Mesenchymal stem cell (in vitro differentiated cells and primary cell): ENCODE measurements around the gene NLGN1.

Experiments
- DNase-seq: peaks from one replicate; pipeline ENCODE4 v3.0.0-alpha.2; 2013
- H2AFZ ChIP-seq: one replicate; pipeline ENCODE4 v1.6.1; 2013; ENCODE audit warnings: low read depth, mild to moderate bottlenecking, control low read depth, inconsistent platforms, low read length, moderate library complexity
- H2AK5ac ChIP-seq: 2 replicates; pipeline ENCODE4 v1.6.1; 2013; ENCODE audit warnings: low read length, moderate library complexity, mild to moderate bottlenecking, inconsistent platforms; ENCODE audit not compliant: severe bottlenecking
- H2BK120ac ChIP-seq: one replicate; pipeline ENCODE4 v1.6.1; 2013; ENCODE audit warnings: low read depth, mild to moderate bottlenecking, inconsistent platforms, low read length, moderate library complexity
- H2BK12ac ChIP-seq, 2 experiments: one replicate each; pipeline ENCODE4 v1.6.1; 2013; ENCODE audit warnings: inconsistent platforms in 2 of 2, low read length in 2 of 2, mild to moderate bottlenecking in 2 of 2, moderate library complexity in 2 of 2, control low read depth in 1 of 2
- H2BK15ac ChIP-seq: one replicate; pipeline ENCODE4 v1.6.1; 2013; ENCODE audit warnings: mild to moderate bottlenecking, low read depth, inconsistent platforms; ENCODE audit not compliant: poor library complexity, severe bottlenecking
- H2BK5ac ChIP-seq: 2 replicates; pipeline ENCODE4 v1.6.1; 2013; ENCODE audit warnings: low read depth, mild to moderate bottlenecking, low read length, control low read depth, inconsistent platforms; ENCODE audit not compliant: poor library complexity, severe bottlenecking
- H3K14ac ChIP-seq, 2 experiments: one replicate each; pipeline ENCODE4 v1.6.1; 2013; ENCODE audit warnings: inconsistent platforms in 2 of 2, low read length in 2 of 2, control low read depth in 1 of 2, mild to moderate bottlenecking in 1 of 2, moderate library complexity in 1 of 2
- H3K18ac ChIP-seq, 2 experiments: one replicate each; pipeline ENCODE4 v1.6.1; 2013; ENCODE audit warnings: inconsistent platforms in 2 of 2, low read length in 2 of 2, control low read depth in 1 of 2, low read depth in 1 of 2, mild to moderate bottlenecking in 1 of 2
- H3K23ac ChIP-seq, 2 experiments: one replicate each; pipeline ENCODE4 v1.6.1; 2013; ENCODE audit warnings: inconsistent platforms in 2 of 2, low read length in 2 of 2, mild to moderate bottlenecking in 2 of 2, moderate library complexity in 2 of 2, control low read depth in 1 of 2
- H3K27ac ChIP-seq: 2 replicates; pipeline ENCODE4 v1.5.1; 2013; ENCODE audit warnings: mild to moderate bottlenecking, moderate library complexity, low read length, control low read depth, inconsistent platforms; ENCODE audit not compliant: poor library complexity, severe bottlenecking
- H3K27me3 ChIP-seq, 2 experiments: 2 replicates each; pipeline versions ENCODE4 v1.6.1 to v1.7.0; 2013; ENCODE audit warnings: low read length in 2 of 2, mild to moderate bottlenecking in 2 of 2, moderate library complexity in 2 of 2, control low read depth in 1 of 2, inconsistent platforms in 1 of 2; ENCODE audit not compliant: control insufficient read depth in 1 of 2, insufficient read depth in 1 of 2
- H3K36me3 ChIP-seq, 2 experiments: 2 replicates each; pipeline versions ENCODE4 v1.6.1 to v1.7.0; 2013; ENCODE audit warnings: low read length in 2 of 2, control low read depth in 1 of 2, inconsistent platforms in 1 of 2, low read depth in 1 of 2, mild to moderate bottlenecking in 1 of 2; ENCODE audit not compliant: insufficient read depth in 2 of 2, control insufficient read depth in 1 of 2
- H3K4ac ChIP-seq, 2 experiments: one replicate each; pipeline ENCODE4 v1.6.1; 2013; ENCODE audit warnings: inconsistent platforms in 2 of 2, low read length in 2 of 2, mild to moderate bottlenecking in 2 of 2, moderate library complexity in 2 of 2, control low read depth in 1 of 2, low read depth in 1 of 2
- H3K4me1 ChIP-seq: 2 replicates; pipeline ENCODE4 v1.6.1; 2013; ENCODE audit warnings: low read depth, low read length, control low read depth; ENCODE audit not compliant: control insufficient read depth, insufficient read depth
- H3K4me2 ChIP-seq: 2 replicates; pipeline ENCODE4 v1.6.1; 2013; ENCODE audit warnings: low read length, mild to moderate bottlenecking, inconsistent platforms; ENCODE audit not compliant: poor library complexity, severe bottlenecking
- H3K4me3 ChIP-seq, 2 experiments: 2 replicates each; pipeline versions ENCODE4 v1.5.1 to v1.7.0; 2013; ENCODE audit warnings: low read length in 2 of 2, mild to moderate bottlenecking in 2 of 2, control low read depth in 1 of 2, low read depth in 1 of 2; ENCODE audit not compliant: insufficient read depth in 1 of 2
- H3K79me1 ChIP-seq: replicated peaks from 2 replicates; pipeline ENCODE4 v1.6.1; 2013; ENCODE audit warnings: mild to moderate bottlenecking, control low read depth, low read length, inconsistent platforms; ENCODE audit not compliant: poor library complexity, severe bottlenecking
- H3K9ac ChIP-seq: 2 replicates; pipeline ENCODE4 v1.7.0; 2013; ENCODE audit warnings: mild to moderate bottlenecking, low read length, moderate library complexity
- H3K9me3 ChIP-seq: 2 replicates; pipeline ENCODE4 v1.7.0; 2013; ENCODE audit warnings: mild to moderate bottlenecking, low read length; ENCODE audit not compliant: control insufficient read depth
- H4K8ac ChIP-seq: one replicate; pipeline ENCODE4 v1.6.1; 2013; ENCODE audit warnings: inconsistent platforms, mild to moderate bottlenecking, low read length, moderate library complexity
- H4K91ac ChIP-seq: one replicate; pipeline ENCODE4 v1.6.1; 2013; ENCODE audit warnings: mild to moderate bottlenecking, low read length, inconsistent platforms
- WGBS: methylation state at CpG from one replicate; pipeline ENCODE4 v1.1.7; 2013; ENCODE audit warnings: mixed read lengths; 5-methylcytosine and 5-hydroxymethylcytosine counted together

Gene NLGN1

GRCh38 chr3:173838644-173839043 lies 441.1 kb downstream of the NLGN1 start:
- Histone ChIP-seq H4K91ac (no peak overlapping the region), H3K4ac (no peak overlapping the region), H4K8ac (no peak overlapping the region), H3K27ac (no peak overlapping the region), H3K4me3 (no peak overlapping the region), H3K14ac (no peak overlapping the region), H3K23ac (no peak overlapping the region), H2AK5ac (no peak overlapping the region), H2BK12ac (no peak overlapping the region), H2BK120ac (no peak overlapping the region), H2BK15ac (no peak overlapping the region), H2BK5ac (no peak overlapping the region), H3K36me3 (no peaks in the 10 kb centered on the region), H3K27me3 (no peaks in the 10 kb centered on the region), H3K9ac (no peak overlapping the region), H3K4me2 (no peak overlapping the region), H2AFZ (no peak overlapping the region), H3K18ac (no peak overlapping the region), H3K79me1 (no peaks in the 10 kb centered on the region), H3K4me1 (no peaks in the 10 kb centered on the region), H3K9me3 (no peaks in the 10 kb centered on the region)
- DNase-seq, result no peak
- WGBS, result 87% methylated on average over 3 of the region's 4 CpGs

- no peak overlapping the region for H2BK12ac ChIP-seq
- H4K91ac ChIP-seq, result no peak overlapping the region
- H3K18ac ChIP-seq, result no peak overlapping the region
- no peak overlapping the region for H2BK120ac ChIP-seq
- no peak for DNase-seq
- no peak overlapping the region for H3K14ac ChIP-seq
- no peak overlapping the region for H4K8ac ChIP-seq
- no peak overlapping the region for H3K4me2 ChIP-seq
- no peak overlapping the region for H3K27ac ChIP-seq
- no peaks in the 10 kb centered on the region for H3K4me1 ChIP-seq
- no peaks in the 10 kb centered on the region for H3K79me1 ChIP-seq
- no peak overlapping the region for H3K9ac ChIP-seq
- H3K4me3 ChIP-seq, result no peak overlapping the region
- H2AK5ac ChIP-seq, result no peak overlapping the region
- no peak overlapping the region for H2BK15ac ChIP-seq
- no peak overlapping the region for H3K23ac ChIP-seq
- 0% methylated on average over 1 of the region's 3 CpGs for WGBS
- H3K36me3 ChIP-seq, result no peaks in the 10 kb centered on the region
- no peak overlapping the region for H3K4ac ChIP-seq
- H3K27me3 ChIP-seq, result no peaks in the 10 kb centered on the region
- H3K9me3 ChIP-seq, result no peaks in the 10 kb centered on the region
- no peak overlapping the region for H2AFZ ChIP-seq
- H2BK5ac ChIP-seq, result no peak overlapping the region
These were observed 442.3 kb downstream of the NLGN1 start for GRCh38 chr3:173839859-173840258.

- Histone ChIP-seq H2BK120ac (no peak overlapping the region), H3K4me2 (no peak overlapping the region), H3K18ac (no peak overlapping the region), H3K4ac (no peak overlapping the region), H3K27me3 (no peaks in the 10 kb centered on the region), H3K4me1 (no peaks in the 10 kb centered on the region), H3K9me3 (no peaks in the 10 kb centered on the region), H3K27ac (no peak overlapping the region), H2AK5ac (no peak overlapping the region), H2BK12ac (no peak overlapping the region), H2BK15ac (no peak overlapping the region), H4K8ac (no peak overlapping the region), H2AFZ (no peak overlapping the region), H3K4me3 (no peak overlapping the region), H3K79me1 (no peaks in the 10 kb centered on the region), H3K23ac (no peak overlapping the region), H3K14ac (no peak overlapping the region), H3K9ac (no peak overlapping the region), H3K36me3 (no peaks in the 10 kb centered on the region), H2BK5ac (no peak overlapping the region), H4K91ac (no peak overlapping the region)
- no peak for DNase-seq
- WGBS, result 64% methylated on average over 1 of the region's 1 CpG
These were observed 443.8 kb downstream of the NLGN1 start for GRCh38 chr3:173841334-173841733.

- H2BK12ac ChIP-seq, result no peak overlapping the region
- no peak overlapping the region for H4K91ac ChIP-seq
- no peaks in the 10 kb centered on the region for H3K9me3 ChIP-seq
- H2AFZ ChIP-seq, result no peak overlapping the region
- no peaks in the 10 kb centered on the region for H3K79me1 ChIP-seq
- no peak overlapping the region for H2BK5ac ChIP-seq
- no peak overlapping the region for H2BK15ac ChIP-seq
- no peak overlapping the region for H3K14ac ChIP-seq
- H3K23ac ChIP-seq, result no peak overlapping the region
- no peak overlapping the region for H3K4me3 ChIP-seq
- no peak overlapping the region for H3K4me2 ChIP-seq
- H3K4ac ChIP-seq, result no peak overlapping the region
- H4K8ac ChIP-seq, result no peak overlapping the region
- WGBS, result 79% methylated on average over 3 of the region's 3 CpGs
- DNase-seq, result no peak
- H3K4me1 ChIP-seq, result no peaks in the 10 kb centered on the region
- no peak overlapping the region for H3K9ac ChIP-seq
- H3K27me3 ChIP-seq, result no peaks in the 10 kb centered on the region
- H2AK5ac ChIP-seq, result no peak overlapping the region
- no peak overlapping the region for H3K18ac ChIP-seq
- H2BK120ac ChIP-seq, result no peak overlapping the region
- no peak overlapping the region for H3K27ac ChIP-seq
- H3K36me3 ChIP-seq, result no peaks in the 10 kb centered on the region
These were observed 445.5 kb downstream of the NLGN1 start for GRCh38 chr3:173843060-173843459.
